ENCODE results near the gene SMC1B.
"Not testable (repeated sequence)": the region's sequence is repeated elsewhere in the genome, so short reads cannot be mapped to it uniquely, and the experiment has no call there.

SMC1B gene

DNA sequence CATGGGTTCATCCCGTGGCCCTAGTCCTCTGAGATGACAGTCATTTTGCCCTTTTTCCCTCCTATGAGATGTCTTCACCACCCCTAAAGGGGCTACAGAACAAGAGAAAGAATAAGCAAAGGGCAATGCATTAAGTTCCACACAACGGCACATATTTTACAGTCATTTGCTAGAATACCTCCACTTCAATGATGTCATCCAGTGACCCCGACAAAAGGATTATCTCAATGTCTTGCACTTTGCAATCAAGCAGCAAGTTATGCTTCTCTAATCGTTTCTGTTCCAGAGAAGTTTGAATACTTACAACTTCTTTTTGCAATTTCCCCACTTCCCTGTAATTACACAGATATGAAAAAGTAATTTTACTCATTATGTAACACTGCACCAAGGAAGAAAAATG is 53.8 kb downstream of the SMC1B start:
- H3K4me3 ChIP-seq, result no peak overlapping the region
- H3K27ac ChIP-seq, result no peak overlapping the region

DNA sequence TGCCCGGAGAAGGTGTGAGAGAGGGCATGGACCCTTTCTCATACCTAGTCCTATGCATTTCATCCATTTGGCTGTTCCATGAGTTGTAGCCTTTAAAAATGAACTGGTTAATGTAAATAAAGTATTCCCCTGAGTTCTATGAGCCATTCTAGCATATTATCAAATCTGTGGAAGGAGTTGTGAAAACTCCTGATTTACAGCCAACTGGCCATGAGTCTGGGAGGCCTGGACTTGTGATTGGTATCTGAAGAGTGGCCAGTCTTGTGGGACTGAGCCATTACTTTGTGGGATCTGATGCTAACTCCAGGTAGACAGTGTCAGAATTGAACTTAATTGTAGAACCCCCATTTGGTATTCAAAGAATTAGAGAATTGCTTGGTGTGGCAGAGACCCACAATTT is 55.3 kb downstream of the SMC1B start:
- no peak overlapping the region for H3K27ac ChIP-seq
- no peak overlapping the region for H3K4me3 ChIP-seq

DNA sequence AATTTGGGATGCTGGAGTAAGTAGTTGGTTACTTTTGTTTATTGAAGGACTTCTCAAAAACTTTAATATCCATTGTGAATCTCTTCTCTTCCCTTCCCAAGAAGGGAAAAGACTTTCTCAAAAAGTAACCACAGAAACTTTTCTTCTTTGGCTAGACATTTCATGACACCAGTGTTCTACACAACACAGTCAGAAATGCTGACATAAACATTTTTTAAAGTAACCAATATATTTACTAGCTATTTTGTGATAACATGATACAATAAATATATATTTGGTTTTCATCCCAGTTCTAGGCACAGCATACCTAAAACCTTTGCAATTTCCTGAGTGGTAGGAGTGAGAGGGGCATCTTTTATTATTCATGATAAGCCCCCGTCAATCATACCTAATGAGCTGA is 55.9 kb downstream of the SMC1B start:
- Histone ChIP-seq H3K27ac (no peak overlapping the region), H3K4me3 (no peak overlapping the region)

DNA sequence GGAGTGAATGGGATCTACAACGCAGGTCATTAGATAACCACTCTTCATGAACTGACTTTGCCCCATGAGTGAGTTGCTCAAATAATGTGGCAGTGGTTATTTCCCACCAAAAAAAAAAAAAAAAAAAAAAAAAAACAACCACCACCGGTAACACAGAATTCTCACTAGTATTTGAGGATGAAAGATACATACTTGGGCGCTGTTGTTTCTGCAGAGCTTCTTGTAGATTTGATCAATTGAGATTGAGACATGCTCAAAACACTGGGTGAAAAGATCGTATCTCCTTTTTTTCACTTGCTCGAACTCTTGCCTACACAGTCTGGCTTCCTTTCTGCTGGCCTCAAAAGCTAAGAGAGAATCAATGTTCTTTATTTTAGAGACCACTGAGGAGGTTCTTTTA is 59.6 kb downstream of the SMC1B start:
- no peak overlapping the region for H3K4me3 ChIP-seq
- no peak overlapping the region for H3K27ac ChIP-seq

- not testable (repeated sequence) for H3K4me3 ChIP-seq
- H3K27ac ChIP-seq, result peak overlapping the region in 1 of 21 experiments; percentile 36
These were observed 60.6 kb downstream of the SMC1B start for GRCh38 chr22:45352757-45353156.

GRCh38 chr22:45351956-45352355 is 61.4 kb downstream of the SMC1B start:
- Histone ChIP-seq H3K27ac (no peak overlapping the region), H3K4me3 (no peak overlapping the region)

GRCh38 chr22:45349916-45350315 is 63.5 kb downstream of the SMC1B start:
- Histone ChIP-seq H3K27ac (no peak overlapping the region), H3K4me3 (no peak overlapping the region)

GRCh38 chr22:45344334-45344733 is 69.1 kb downstream of the SMC1B start:
- no peak overlapping the region for H3K4me3 ChIP-seq
- no peak overlapping the region for H3K27ac ChIP-seq

- H3K4me3 ChIP-seq, result no peak overlapping the region
- no peak overlapping the region for H3K27ac ChIP-seq
These were observed 70.3 kb downstream of the SMC1B start for GRCh38 chr22:45343143-45343542.

DNA sequence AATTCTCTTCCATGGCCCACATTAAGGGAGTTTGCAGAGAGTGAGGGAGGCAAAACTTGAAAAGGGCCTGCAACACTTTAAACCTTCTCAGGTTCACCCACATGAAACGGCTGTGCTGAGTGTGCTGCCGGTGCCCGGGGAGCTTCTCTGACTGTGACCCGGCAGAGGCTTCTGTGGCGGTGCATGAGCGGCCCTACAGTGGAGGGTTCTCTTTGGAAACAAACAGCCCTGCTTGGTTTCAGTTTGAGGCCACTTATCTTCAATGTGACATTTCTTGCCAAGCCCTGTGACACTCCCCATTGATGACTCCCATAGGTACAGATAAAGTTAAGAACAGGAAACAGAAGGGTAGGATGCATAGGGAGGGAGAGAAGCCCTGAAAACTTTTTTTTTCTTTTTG is 71.9 kb downstream of the SMC1B start:
- H3K4me3 ChIP-seq, result no peak overlapping the region
- peak overlapping the region in 3 of 21 experiments; percentile 1 to 14 (median 6) for H3K27ac ChIP-seq

DNA sequence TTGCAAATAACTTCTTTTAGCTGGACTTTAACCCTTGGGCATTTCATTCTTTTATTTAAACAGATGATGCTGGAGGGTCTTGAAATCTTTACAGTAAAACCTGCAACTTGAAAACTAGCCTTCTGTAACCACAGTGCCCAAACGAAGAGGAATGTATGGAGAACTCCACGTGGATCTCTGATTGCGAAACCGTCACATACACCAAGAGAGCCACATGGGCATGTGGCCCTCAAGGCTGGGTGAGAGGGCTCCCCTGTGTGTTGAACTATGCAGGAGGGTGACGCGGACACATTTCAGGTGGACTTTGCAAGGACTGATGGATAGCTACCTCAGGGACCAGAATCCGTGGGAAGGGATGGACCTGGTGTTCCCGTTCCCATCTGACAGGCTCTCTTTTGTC is 73.1 kb downstream of the SMC1B start:
- H3K27ac ChIP-seq, result no peak overlapping the region
- H3K4me3 ChIP-seq, result no peak overlapping the region

GRCh38 chr22:45338795-45339194 is 74.6 kb downstream of the SMC1B start:
- Histone ChIP-seq H3K27ac (no peak overlapping the region), H3K4me3 (no peak overlapping the region)

- Histone ChIP-seq H3K27ac (peak overlapping the region in 9 of 21 experiments; percentile 0 to 77 (median 51)), H3K4me3 (no peak overlapping the region)
These were observed 75.9 kb downstream of the SMC1B start for GRCh38 chr22:45337536-45337935.

- Histone ChIP-seq H3K27ac (peak overlapping the region in 14 of 21 experiments; percentile 22 to 77 (median 54)), H3K4me3 (no peak overlapping the region)
These were observed 76.4 kb downstream of the SMC1B start for GRCh38 chr22:45336971-45337431.

- Histone ChIP-seq H3K27ac (peak overlapping the region in 12 of 21 experiments; percentile 0 to 77 (median 51)), H3K4me3 (no peak overlapping the region)
These were observed 77.4 kb downstream of the SMC1B start for GRCh38 chr22:45335854-45336522.

- peak overlapping the region in 10 of 21 experiments; percentile 5 to 57 (median 36) for H3K27ac ChIP-seq
- H3K4me3 ChIP-seq, result no peak overlapping the region
These were observed 78.2 kb downstream of the SMC1B start for GRCh38 chr22:45335021-45335818.

DNA sequence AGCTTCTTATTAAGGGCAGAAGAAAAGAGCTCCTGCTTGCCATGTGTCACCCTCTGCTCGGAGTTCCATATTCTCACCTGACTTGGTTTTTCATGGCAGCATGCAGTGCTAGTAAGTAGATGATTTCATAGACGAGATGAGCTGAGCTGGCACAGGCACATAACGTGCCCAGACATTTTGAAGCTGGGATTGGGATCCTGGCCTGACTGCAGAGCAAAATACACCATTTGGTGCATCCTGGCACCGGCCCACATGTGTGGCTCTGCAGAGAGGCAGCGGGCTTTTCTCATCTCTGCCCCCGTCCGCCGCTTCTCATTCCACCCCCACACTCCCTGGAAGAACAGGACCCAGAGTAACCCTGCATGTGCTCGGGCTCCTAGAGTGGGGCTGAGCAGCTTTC is 78.9 kb downstream of the SMC1B start:
- Histone ChIP-seq H3K4me3 (no peak overlapping the region), H3K27ac (peak overlapping the region in 8 of 21 experiments; percentile 5 to 57 (median 36))

DNA sequence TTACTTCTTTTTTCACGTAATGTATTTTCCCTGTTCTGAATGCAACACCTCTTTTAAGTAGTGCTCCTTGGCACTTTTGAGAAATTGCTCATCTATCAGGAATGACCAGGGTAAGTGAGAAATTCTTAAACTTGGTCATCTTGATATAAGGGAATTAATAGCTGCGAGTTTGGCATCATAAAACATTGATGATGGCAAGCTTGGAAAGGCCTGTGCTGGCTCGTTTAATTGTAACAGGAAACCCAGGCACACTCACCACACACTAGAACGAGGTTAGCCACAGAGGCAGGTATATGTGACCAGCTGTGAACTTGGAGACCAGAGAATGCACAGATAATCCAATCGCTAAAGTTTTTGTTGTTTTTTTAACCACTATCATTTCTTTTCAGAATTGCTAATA is 79.3 kb downstream of the SMC1B start:
- Histone ChIP-seq H3K4me3 (no peak overlapping the region), H3K27ac (peak overlapping the region in 6 of 21 experiments; percentile 3 to 51 (median 32))

- no peak overlapping the region for H3K27ac ChIP-seq
- H3K4me3 ChIP-seq, result no peak overlapping the region
These were observed 81.4 kb downstream of the SMC1B start for GRCh38 chr22:45332001-45332400.

- no peak overlapping the region for H3K27ac ChIP-seq
These were observed 81.9 kb downstream of the SMC1B start for GRCh38 chr22:45331486-45331885.

GRCh38 chr22:45330548-45330947 is 82.9 kb downstream of the SMC1B start:
- Histone ChIP-seq H3K4me3 (no peak overlapping the region), H3K27ac (no peak overlapping the region)

More at GRCh38 chr22:45331486-45331885, 81.9 kb downstream of the SMC1B start:
- H3K4me3 ChIP-seq, result no peak overlapping the region

Measured in skin epidermis (tissue), 12 donors.